Stimulated activated CD4-positive, alpha-beta T cell treated with anti-CD3 and anti-CD28 coated beads, Interleukin-15, amount 100 ng/mL, for 24 hours (primary cell): Measurements from ENCODE around the gene DYRK1A.
"Not testable (repeated sequence)": the region's sequence is repeated elsewhere in the genome, so short reads cannot be mapped to it uniquely, and the experiment has no call there.

Experiments
- DNase-seq: peaks from one replicate; pipeline ENCODE4 v3.0.0-alpha.2; 2020

The DYRK1A gene

DNA sequence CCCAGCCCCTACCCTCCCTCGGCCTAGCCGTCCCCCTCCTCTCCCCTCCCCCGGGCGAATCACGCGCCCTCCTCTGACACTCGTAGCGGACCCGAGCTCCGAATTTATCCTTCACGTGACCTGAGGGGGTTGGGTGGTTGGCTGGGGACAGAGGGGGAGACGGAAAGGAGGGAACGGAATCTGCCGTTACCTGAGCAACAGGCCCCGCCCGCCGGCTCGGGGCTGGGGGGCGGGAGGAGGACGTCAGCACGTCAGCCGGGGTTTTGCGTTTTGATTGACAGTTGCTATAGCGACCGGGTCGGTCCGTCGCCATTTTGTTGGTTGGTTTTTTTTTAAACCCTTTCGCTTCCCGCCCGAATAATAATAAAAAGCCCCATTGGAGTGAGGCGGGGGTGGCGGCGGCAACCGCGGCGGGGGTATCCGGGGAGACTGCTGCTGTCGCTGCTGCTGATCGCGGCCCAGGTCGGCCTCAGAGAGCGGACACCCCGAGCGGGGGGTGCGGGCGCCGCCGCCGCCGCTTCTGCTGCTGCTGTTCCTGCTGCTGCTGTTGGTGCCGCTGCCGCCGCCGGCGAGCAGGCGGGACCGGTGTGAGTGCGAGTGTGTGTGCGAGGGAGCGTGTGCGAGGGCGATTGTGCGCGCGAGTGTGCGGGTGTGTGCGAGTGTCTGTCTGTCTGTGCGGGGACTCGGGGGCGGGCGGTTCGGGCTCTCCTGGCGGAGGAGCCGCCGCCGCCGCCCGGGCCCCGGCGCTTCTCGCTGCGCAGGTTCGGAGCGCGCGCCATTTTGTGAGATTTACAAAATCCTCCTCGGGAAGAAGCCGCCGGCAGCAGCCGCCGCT is at the start of gene DYRK1A:
TSS of gene DYRK1A (plus strand) at position 292 of the 835 bp plus-strand sequence. CDS start 53,602 bp downstream, outside the sequence.
- DNase-seq: peak; percentile 97

DNA sequence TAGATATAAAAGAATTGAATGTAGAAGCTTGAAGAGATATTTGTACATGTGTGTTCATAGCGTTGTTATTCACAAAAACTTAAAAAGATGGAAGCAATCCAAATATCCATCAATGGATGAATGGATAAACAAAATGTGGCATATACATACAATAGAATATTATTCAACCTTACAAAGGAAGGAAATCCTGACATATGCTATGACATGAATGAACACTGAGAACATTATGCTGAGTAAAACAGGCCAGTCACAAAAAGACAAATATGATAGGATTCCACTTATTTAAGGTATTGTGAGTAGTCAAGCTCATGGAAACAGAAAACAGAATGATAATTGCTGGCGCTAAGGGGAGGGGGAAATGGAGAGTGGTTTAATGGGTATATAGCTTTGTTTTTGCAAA is 47.0 kb upstream of the DYRK1A start:
- DNase-seq: no peak

DNA sequence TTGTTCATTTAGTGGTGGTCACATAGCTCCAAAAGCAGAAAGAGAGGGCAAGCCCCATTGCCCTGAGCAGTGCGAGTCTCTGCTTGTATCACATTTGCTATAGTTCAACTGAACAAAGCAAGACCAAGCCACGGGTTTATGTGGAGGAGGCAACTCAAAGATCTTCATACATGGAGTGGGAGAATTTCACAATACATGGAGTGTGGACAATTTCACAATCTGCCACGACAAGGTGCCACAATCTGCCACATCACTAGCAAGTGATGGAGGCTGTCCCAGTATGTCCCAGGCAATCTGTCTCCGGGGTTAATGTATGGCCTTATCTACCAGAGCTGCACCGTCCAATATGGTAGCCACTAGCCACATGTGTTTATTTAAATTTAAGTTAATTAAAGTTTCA is 44.5 kb upstream of the DYRK1A start:
- DNase-seq: no peak

DNA sequence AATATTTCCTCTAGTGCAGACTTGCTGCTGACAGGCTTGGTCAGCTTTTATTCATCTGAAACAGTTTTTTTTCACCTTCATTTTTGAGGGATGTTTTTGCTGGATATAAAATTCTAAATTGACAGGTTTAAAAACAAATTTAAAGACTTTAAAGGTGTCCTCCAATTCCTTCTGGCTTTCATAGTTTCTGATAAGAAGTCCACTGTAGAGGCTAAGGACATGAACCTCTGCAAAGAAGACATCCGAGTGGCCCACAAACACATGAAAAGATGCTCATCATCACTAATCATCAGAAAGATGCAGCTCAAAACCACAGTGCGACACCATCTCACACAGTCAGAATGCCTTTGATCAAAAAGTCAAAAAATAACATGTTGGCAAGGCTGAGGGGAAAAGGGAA is 42.0 kb upstream of the DYRK1A start:
- no peak for DNase-seq

DNA sequence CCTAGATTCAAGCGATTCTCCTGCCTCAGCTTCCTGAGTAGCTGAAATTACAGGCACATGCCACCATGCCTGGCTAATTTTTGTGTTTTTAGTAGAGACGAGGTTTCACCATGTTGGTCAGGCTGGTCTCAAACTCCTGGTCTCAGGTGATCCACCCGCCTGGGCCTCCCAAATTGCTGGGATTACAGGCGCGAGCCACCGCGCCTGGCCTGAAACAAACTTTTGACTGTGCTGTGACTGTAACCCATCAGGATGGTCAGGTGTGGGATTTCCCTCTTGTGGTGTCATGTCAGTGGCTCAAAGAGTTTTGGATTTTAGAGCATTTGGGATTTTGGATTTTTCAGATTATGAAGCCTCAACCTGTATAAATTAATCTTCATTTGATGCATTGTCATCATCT is 38.4 kb upstream of the DYRK1A start:
- not testable (repeated sequence) for DNase-seq

DNA sequence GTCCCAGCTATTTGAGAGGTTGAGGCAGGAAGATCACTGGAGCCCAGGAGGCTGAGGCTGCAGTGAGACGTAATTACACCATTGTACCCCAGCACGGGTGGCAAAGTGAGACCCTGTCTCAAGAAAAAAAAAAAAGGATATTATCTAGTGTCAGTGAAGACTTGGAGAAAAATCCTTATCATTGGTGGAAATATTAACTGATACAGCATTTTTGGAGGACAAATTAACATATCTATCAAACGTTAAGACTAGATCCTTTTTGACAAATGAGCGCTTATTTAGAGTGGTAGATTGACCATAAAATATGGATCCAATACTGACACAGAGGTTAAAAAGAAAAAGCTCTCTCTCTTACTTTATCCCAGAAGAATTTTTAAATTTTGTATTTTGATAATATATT is 35.2 kb upstream of the DYRK1A start:
- DNase-seq: no peak

DNA sequence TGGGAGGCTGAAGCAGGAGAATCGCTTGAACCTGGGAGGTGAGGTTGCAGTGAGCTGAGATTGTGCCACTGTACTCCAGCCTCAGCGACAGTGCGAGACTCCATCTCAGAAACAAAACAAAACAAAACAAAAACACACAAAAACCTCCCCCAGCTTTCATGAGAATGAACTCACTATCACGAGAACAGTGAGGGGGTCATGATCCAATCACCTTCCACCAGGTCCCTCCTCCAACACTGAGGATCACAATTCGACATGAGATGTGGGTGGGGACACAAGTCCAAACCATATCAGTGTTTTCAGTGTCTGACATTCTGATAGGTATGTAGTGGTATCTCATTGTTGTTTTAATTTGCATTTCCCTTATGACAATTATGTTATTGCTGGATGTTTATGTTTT is 31.5 kb upstream of the DYRK1A start:
- no peak for DNase-seq

DNA sequence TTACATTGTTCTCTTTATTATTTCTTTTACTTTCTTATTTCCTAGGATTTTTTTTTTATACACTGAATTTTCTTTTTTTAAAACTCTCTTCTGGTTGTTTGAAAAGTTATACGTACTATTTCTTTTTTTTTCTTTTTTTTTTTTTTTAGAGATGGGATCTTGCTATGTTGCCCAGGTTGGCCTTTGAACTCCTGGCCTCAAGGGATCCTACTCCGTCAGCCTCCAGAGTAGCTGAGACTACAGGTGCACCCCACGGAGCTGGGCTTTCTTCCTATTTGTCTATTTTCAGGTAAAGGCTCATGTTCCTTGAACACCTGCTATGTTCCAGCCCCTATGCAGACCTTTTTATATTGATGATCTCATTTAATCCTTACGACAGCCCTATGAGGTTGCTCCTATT is 29.4 kb upstream of the DYRK1A start:
- no peak for DNase-seq

DNA sequence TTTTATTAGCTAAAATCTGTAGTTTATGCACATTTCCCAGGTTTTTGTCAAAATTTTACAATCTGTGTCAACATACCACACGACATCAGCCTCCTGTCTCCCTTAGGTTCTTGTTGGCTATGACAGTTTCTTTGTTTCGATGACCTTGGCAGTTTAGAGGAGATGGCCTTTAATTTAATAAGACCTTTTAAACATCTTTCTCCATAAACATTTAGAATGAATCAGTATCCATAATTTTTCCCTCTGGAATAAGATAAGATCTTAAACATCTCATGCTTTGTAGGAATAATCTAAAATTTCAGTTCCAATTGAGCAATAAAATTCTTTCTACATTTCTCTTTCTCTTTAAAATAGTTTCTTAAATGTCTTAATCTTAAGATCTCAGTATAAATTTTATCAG is 28.7 kb upstream of the DYRK1A start:
- DNase-seq: no peak

DNA sequence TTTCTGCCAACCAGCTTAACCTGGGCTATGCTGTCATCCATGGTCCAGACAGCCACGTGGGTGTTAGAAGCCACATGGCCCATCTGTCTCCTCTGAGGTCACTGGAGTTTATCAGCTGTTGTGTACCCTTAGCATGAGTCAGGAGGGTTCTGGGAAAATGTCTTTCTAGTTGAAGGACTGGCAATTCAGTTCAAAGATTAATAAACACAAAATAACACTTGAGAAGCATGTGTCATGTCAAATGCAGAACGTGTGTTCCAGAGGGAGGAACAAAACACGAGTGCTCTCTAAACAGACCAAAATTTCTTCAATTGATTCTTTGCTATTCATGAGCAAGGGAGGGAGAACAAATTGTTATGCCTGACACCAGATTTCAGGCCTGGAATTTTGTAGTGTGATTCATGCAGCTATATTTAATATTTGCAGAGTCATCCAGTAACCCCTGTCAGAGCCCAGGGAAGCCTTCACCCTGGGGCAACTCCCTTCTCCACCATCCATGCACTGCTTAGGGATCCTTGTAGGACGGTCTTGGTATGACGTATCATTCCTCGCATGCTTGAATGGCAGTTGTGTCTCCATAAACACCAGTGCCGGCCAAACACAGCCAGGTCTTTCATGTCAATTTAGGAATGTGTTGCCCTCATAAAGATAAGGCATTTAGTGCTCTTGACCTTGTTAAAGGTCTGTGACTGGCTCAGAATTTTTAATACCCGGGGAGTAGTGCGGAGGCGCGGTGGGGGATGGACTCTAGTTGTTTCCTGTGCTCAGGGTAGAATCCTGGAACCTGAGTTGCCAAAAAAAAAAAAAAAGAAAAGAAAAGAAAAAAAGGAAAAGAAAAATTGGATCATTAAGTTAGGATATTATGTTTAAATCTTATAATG is 27.7 kb upstream of the DYRK1A start:
- no peak for DNase-seq

DNA sequence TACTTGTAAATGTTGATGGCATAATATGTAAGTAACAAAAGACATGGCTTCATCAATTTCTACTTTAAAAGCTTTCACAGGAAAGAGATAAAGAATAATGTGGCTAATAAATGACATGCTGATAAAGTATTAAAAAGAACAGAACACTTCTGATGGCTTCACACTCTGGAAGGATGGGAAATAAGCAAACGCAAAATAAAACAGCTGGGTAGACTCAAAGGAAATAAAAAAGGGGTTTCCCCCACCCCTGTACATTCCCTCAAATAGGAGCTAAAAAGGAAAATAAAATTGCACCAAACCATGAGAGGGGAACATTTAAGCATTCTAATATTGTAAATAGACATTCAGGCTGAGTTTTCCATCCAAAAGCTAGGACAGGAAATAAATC is 27.0 kb upstream of the DYRK1A start:
- DNase-seq: no peak

DNA sequence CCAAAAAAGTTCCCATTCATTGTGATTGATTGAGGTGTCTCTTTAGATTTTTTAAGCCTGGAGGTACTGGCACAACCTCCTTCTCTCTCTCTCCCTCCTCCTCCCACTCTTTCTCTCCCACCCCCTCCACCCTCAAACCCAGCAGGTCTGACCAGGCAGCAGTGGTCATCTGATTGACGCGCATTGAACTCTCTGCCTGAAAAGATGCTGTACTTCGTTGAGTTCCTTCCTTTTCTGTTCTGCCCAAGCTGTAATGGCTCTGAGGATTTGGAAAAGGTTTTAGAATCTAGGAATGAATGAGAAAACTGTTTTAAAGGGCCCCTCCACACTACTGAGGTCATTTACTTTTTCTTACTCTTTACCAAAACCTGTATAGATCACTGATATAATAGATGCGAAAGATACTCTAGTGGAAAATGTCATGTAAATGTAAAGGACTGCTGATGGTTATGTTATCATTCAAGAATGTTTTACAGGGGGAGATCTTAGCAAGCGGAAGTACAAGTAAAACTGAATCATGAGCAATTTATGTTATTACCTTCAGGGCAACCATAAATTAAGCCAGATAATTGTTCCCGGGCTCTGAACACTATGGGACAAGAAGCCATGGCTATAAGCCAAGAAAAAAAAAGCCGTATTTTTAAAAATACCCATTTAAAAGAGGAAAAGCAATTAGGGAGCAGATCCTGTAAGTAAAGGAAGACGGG is 25.2 kb upstream of the DYRK1A start:
- DNase-seq: no peak

DNA sequence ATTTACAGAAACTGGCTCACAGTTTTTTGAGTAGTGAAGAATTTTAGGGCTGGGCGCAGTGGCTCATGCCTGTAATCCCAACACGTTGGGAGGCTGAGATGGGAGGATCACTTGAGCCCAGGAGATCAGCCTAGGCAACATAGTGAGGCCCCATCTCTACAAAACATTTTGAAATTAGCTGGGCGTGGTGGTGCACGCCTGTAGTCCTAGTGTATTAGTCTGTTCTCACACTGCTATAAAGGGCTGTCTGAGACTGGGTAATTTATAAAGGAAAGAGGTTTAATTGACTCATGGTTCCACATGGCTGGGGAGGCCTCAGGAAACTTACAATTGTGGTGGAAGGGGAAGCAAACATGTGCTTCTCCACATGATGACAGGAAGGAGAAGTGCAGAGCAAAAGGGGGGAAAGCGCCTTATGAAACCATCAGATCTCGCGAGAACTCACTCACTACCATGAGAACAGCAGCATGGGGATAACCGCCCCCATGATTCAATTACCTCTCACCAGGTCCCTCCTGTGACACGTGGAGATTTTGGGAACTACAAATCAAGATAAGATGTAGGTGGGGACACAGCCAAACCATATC is 24.4 kb upstream of the DYRK1A start:
- no peak for DNase-seq

DNA sequence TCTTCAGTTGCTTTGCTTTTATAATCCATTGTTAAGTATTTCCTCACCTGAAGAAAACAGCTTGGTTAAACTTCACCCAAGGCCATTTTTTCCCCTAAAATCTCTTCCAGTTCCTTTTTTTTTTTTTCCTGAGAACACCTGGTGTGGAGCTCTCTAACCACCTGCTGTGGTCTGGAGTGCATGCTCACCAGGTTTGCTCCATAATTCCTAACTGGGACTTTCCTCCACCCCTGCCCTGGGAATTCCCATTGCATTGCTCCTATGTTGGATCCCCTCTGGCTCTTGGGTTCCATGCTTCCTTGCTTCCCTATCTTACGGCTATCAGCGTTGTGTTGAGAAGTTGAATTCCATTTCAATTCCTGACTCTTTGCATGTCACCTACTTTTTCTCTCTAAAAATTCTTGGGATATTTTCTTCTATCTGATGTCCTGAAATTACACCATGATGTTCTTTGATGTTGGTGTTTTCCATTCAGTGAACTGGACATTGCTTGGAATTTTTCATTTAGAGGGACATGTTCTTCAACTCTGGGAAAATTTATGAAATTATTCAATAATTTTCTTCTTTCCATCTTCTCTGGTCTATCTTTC is 19.6 kb upstream of the DYRK1A start:
- no peak for DNase-seq

DNA sequence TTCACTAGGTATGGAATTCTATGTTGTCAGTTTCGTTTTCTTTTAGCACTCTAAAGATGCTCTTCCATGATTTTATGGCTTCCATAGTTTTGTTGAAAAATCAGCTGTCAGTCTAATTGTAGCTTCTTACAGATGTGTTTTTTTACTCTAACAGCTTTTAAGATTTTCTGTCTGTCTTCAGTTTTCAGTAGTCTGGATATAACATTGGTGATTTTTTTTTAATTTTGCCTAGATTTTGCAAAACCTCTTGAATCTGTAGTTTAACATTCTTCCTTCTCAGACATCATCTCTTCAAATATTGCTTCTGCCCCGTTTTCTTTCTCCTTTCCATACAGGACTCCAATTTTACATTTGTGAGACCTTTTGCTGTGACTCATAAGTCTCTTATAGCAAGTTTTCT is 17.9 kb upstream of the DYRK1A start:
- no peak for DNase-seq

DNA sequence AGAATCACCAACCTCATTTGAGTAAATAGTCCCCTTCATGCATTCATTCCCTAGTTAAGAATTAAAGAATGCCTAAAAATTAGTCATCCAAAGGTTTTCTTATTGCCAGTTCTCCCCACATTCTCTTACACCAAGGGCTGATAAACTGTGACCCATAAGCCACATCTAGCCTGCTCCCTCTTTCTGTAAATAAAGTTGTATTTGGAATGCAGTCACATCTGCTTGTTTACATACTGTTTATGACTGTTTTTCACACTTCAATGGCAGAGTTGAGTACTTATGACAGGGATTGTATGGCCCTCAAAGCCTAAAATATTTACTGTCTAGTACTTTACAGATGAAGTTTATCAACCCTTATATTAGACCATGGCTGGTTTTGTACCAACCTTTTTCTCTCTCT is 16.1 kb upstream of the DYRK1A start:
- DNase-seq: no peak

DNA sequence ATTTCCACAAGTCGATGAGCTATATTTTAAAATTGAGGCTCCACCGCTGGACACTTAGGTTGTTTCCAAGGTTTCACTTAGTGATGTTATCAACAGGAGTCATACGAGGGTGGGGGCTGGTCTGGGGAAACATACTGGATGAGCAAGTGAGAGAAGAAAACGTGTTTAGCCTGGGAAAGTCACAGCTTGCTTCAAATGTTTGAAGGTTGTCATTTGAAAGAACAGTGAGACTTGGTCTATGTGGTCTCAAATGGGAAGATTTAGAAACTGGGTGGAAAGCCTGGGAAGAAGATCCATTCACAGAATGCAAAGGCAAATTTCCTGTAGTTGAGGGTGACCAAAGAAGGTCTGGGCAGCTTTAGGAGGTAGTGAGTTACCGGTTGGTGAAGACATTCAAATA is 9.9 kb upstream of the DYRK1A start:
- no peak for DNase-seq

DNA sequence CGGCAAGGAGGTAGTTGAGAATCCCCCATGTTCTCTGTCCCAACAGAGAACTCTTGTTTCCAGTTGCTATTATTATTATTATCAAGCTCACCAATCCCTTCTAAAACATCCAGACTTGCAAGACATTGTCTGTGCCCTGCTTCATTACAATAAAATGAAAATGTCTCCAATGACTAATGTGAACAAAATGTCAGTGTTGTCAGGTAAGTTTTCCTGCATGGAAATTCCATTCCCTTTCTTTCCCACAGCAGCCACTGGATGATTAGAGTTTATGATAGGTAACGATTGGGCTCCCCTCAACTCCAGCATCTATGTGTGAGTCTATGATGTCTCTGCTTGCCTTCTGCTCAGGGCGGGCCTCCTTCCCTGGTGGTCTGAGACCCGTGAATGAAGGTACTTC is 8.9 kb upstream of the DYRK1A start:
- no peak for DNase-seq

DNA sequence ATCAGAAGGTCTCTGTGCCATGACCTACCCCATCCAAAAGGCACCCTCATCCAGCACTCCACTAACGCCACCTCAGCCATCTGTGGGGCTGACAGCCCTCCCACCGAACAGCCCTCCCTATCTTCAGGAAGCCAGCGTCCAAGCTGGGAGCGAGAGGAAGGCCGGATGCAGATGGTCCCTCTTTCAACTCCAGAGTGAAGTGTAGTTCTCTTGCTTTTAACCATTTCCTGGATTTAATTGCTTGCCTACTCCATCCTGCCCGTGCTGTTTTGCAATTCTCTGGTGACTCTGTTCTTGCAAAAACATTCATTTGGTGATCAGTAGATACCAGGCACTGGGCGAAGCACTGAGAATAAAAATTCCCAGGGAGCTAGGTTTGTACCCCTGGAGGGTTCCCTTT is 8.2 kb upstream of the DYRK1A start:
- DNase-seq: no peak

DNA sequence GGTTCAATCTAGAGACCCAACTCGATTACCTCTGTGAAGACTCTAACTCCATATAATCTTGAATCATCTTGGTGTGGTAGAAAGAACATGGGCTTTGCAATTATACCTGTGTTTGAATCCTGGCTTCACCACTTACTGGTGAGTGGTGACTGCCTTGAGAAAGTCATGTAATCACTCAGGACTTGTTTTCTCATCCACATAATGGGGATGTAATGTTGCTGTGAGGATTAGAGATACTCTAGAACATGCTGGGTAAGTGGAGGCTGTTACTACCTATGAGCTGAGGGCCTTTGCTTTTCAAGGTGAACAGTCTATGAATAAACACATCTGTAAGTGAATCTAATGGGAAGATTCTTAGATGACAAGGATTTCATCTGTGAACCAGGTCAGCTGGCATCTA is 2.6 kb upstream of the DYRK1A start:
- DNase-seq: no peak

DNA sequence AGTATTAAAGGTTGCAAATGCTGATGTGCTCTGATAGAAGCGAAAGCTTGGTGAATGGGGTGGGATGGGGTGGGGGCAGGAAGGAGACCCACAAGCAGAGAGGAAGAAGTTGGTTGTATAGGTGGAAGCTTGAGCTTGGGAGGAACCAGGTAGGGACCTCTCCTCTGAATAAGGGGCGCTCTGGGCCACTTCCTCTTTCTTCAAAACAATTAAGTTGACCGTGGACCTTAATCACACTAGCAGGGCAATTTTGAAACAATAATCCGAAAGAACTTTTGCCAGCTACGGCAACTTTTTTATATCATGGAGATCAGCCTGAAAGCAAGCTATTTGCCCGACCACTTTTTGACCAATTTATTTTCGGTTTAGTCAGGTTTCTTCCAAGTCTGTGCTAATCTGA is 1.9 kb upstream of the DYRK1A start:
- DNase-seq: no peak
